Esophagus (tissue), 2 donors: Measurements from ENCODE around the gene RPS3A. TPM values are rescaled to one million over a fixed set of nuclear protein-coding genes. Genes with fewer than 3 reads are reported as not detected.

ENCODE experiments used
- polyA plus RNA-seq, 2 donors: library from polyadenylated mRNA; stranded (reverse); fragments of 200-250 nt; gene quantifications; one replicate each; pipeline ENCODE4 v1.2.3, GENCODE V29; 2013
- donor health status: healthy with polysubstance abuse.
- donor health status: Bipolar disorder and iron deficiency.

The RPS3A gene
- polyA plus RNA-seq, 2 donors = 1,995 to 2,736 TPM

Other genes starting within 250 kb of the RPS3A start
- gene LRBA, start 84.3 kb upstream of the RPS3A start, polyA plus RNA-seq = 10 to 100 TPM; 13.1 to 24.7 TPM
- gene PRSS48, start 177.5 kb downstream of the RPS3A start, polyA plus RNA-seq = not detected
- gene SH3D19, start 226.0 kb downstream of the RPS3A start, polyA plus RNA-seq = 10 to 100 TPM; 19.1 to 22.8 TPM